ENCODE results near the gene TRAPPC4.

The TRAPPC4 gene

GRCh38 chr11:119026970-119027369, 8.4 kb downstream of the TRAPPC4 start:
- Histone ChIP-seq H3K9me3 (ENCODE audit: control extremely low read depth in 1 of 5, control insufficient read depth in 4 of 5, insufficient read depth in 2 of 5, low read depth in 1 of 5, low read length in 4 of 5) (no peaks in the 10 kb centered on the region), H3K36me3 (ENCODE audit: control insufficient read depth in 4 of 4, insufficient read depth in 4 of 4, low read length in 3 of 4) (peaks cover 13 to 66% (median 47%) of the 10 kb centered on the region in 4 experiments), H3K4me3 (ENCODE audit: control insufficient read depth in 1 of 7, extremely low read depth in 1 of 7, insufficient read depth in 4 of 7, low read depth in 2 of 7, low read length in 6 of 7) (no peak overlapping the region), H3K27me3 (replicated peaks in 2 of 5; ENCODE audit: control insufficient read depth in 4 of 5, insufficient read depth in 5 of 5, low read length in 4 of 5) (no peaks in the 10 kb centered on the region), H3K4me1 (ENCODE audit: control extremely low read depth in 1 of 4, control insufficient read depth in 4 of 4, insufficient read depth in 4 of 4, low read length in 3 of 4) (peaks cover 0 to 22% (median 21%) of the 10 kb centered on the region in 4 experiments), H3K27ac (ENCODE audit: insufficient read depth in 1 of 2, low read depth in 1 of 2, low read length in 2 of 2, poor library complexity in 1 of 2, severe bottlenecking in 2 of 2) (no peak overlapping the region)
- DNase-seq, result no peak
- ChIA-PET CTCF (interaction anchor here (0.6 to 1.9 kb wide), 2 partner anchors 8 to 22 kb away, joined by 3 to 5 read pairs; no protein-coding TSS in a partner anchor), POLR2A (no interaction called here)
- WGBS (ENCODE audit: insufficient coverage), result 100% methylated on average over 1 of the region's 2 CpGs

- H3K27me3 ChIP-seq (replicated peaks in 2 of 5; ENCODE audit: control insufficient read depth in 4 of 5, insufficient read depth in 5 of 5, low read length in 4 of 5), result no peaks in the 10 kb centered on the region
- ChIA-PET POLR2A (no interaction called here), CTCF (interaction anchor here (1.9 kb wide), 1 partner anchor 9 kb away, joined by 5 read pairs; no protein-coding TSS in a partner anchor)
- no peaks in the 10 kb centered on the region for H3K9me3 ChIP-seq (ENCODE audit: control extremely low read depth in 1 of 5, control insufficient read depth in 4 of 5, insufficient read depth in 2 of 5, low read depth in 1 of 5, low read length in 4 of 5)
- peaks cover 0 to 22% (median 21%) of the 10 kb centered on the region in 4 experiments for H3K4me1 ChIP-seq (ENCODE audit: control extremely low read depth in 1 of 4, control insufficient read depth in 4 of 4, insufficient read depth in 4 of 4, low read length in 3 of 4)
- no peak for DNase-seq
- H3K27ac ChIP-seq (ENCODE audit: insufficient read depth in 1 of 2, low read depth in 1 of 2, low read length in 2 of 2, poor library complexity in 1 of 2, severe bottlenecking in 2 of 2), result no peak overlapping the region
- WGBS (ENCODE audit: insufficient coverage), result 96% methylated on average over 8 of the region's 9 CpGs
- H3K36me3 ChIP-seq (ENCODE audit: control insufficient read depth in 4 of 4, insufficient read depth in 4 of 4, low read length in 3 of 4), result peaks cover 13 to 62% (median 43%) of the 10 kb centered on the region in 4 experiments
- no peak overlapping the region for H3K4me3 ChIP-seq (ENCODE audit: control insufficient read depth in 1 of 7, extremely low read depth in 1 of 7, insufficient read depth in 4 of 7, low read depth in 2 of 7, low read length in 6 of 7)
These were observed 9.2 kb downstream of the TRAPPC4 start for GRCh38 chr11:119027561-119028345.

- Histone ChIP-seq H3K4me1 (ENCODE audit: control extremely low read depth in 1 of 4, control insufficient read depth in 4 of 4, insufficient read depth in 4 of 4, low read length in 3 of 4) (peaks cover 0 to 22% (median 21%) of the 10 kb centered on the region in 4 experiments), H3K27ac (ENCODE audit: insufficient read depth in 1 of 2, low read depth in 1 of 2, low read length in 2 of 2, poor library complexity in 1 of 2, severe bottlenecking in 2 of 2) (peak overlapping the region in 1 of 2 experiments; percentile 3), H3K36me3 (ENCODE audit: control insufficient read depth in 4 of 4, insufficient read depth in 4 of 4, low read length in 3 of 4) (peaks cover 12 to 56% (median 40%) of the 10 kb centered on the region in 4 experiments), H3K4me3 (ENCODE audit: control insufficient read depth in 1 of 7, extremely low read depth in 1 of 7, insufficient read depth in 4 of 7, low read depth in 2 of 7, low read length in 6 of 7) (no peak overlapping the region), H3K9me3 (ENCODE audit: control extremely low read depth in 1 of 5, control insufficient read depth in 4 of 5, insufficient read depth in 2 of 5, low read depth in 1 of 5, low read length in 4 of 5) (no peaks in the 10 kb centered on the region), H3K27me3 (replicated peaks in 2 of 5; ENCODE audit: control insufficient read depth in 4 of 5, insufficient read depth in 5 of 5, low read length in 4 of 5) (no peaks in the 10 kb centered on the region)
- CTCF ChIA-PET, result interaction anchor here (1.9 kb wide), 1 partner anchor 9 kb away, joined by 5 read pairs; no protein-coding TSS in a partner anchor
- WGBS (ENCODE audit: insufficient coverage), result 96% methylated on average over 9 of the region's 9 CpGs
- no peak for DNase-seq
- POLR2A ChIA-PET, result no interaction called here
These were observed 9.9 kb downstream of the TRAPPC4 start for GRCh38 chr11:119028346-119029068.

DNA sequence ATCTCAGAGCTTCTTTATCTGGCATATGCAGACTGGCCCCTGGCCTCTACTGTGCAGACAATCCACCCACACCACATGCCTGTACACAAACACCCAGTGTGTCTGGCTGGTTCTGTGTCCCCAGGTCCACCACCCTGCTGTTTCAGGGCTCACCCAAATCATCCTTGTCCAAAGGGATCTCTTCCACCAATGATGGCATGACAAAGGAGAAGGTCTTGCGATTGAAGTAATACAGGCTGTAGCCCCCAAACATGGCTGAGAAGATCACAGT, 10.4 kb downstream of the TRAPPC4 start:
- H3K27me3 ChIP-seq (replicated peaks in 2 of 5; ENCODE audit: control insufficient read depth in 4 of 5, insufficient read depth in 5 of 5, low read length in 4 of 5), result no peaks in the 10 kb centered on the region
- CTCF ChIA-PET, result interaction anchor here (1.9 to 3.0 kb wide), 2 partner anchors 10 to 18 kb away, joined by 5 to 19 read pairs; no protein-coding TSS in a partner anchor
- H3K36me3 ChIP-seq (ENCODE audit: control insufficient read depth in 4 of 4, insufficient read depth in 4 of 4, low read length in 3 of 4), result peaks cover 7 to 51% (median 35%) of the 10 kb centered on the region in 4 experiments
- peaks cover 0 to 22% (median 21%) of the 10 kb centered on the region in 4 experiments for H3K4me1 ChIP-seq (ENCODE audit: control extremely low read depth in 1 of 4, control insufficient read depth in 4 of 4, insufficient read depth in 4 of 4, low read length in 3 of 4)
- H3K4me3 ChIP-seq (ENCODE audit: control insufficient read depth in 1 of 7, extremely low read depth in 1 of 7, insufficient read depth in 4 of 7, low read depth in 2 of 7, low read length in 6 of 7), result no peak overlapping the region
- H3K27ac ChIP-seq (ENCODE audit: insufficient read depth in 1 of 2, low read depth in 1 of 2, low read length in 2 of 2, poor library complexity in 1 of 2, severe bottlenecking in 2 of 2), result peak overlapping the region in 1 of 2 experiments; percentile 3
- H3K9me3 ChIP-seq (ENCODE audit: control extremely low read depth in 1 of 5, control insufficient read depth in 4 of 5, insufficient read depth in 2 of 5, low read depth in 1 of 5, low read length in 4 of 5), result no peaks in the 10 kb centered on the region
- no peak for DNase-seq
- POLR2A ChIA-PET, result no interaction called here
- WGBS (ENCODE audit: insufficient coverage), result 88% methylated on average over 1 of the region's 1 CpG

- no peak for DNase-seq
- CTCF ChIA-PET, result interaction anchor here (1.0 to 3.0 kb wide), 2 partner anchors 9 to 17 kb away, joined by 3 to 19 read pairs; no protein-coding TSS in a partner anchor
These were observed 10.9 kb downstream of the TRAPPC4 start for GRCh38 chr11:119029340-119030028.

GRCh38 chr11:119030029-119030328, 11.4 kb downstream of the TRAPPC4 start:
- H3K27me3 ChIP-seq (replicated peaks in 2 of 5; ENCODE audit: control insufficient read depth in 4 of 5, insufficient read depth in 5 of 5, low read length in 4 of 5), result no peaks in the 10 kb centered on the region
- H3K4me3 ChIP-seq (ENCODE audit: control insufficient read depth in 1 of 7, extremely low read depth in 1 of 7, insufficient read depth in 4 of 7, low read depth in 2 of 7, low read length in 6 of 7), result peak overlapping the region; percentile 49 to 88 (median 83)
- CTCF ChIA-PET, result interaction anchor here (0.6 to 3.0 kb wide), 4 partner anchors 9 to 72 kb away, joined by 3 to 19 read pairs (median 8); partner anchors contain the start of genes DPAGT1, RPS25 and TRAPPC4
- WGBS (ENCODE audit: insufficient coverage), result 5% methylated on average over 10 of the region's 13 CpGs
- POLR2A ChIA-PET, result no interaction called here
- no peak for DNase-seq
- no peak overlapping the region for H3K27ac ChIP-seq (ENCODE audit: insufficient read depth in 1 of 2, low read depth in 1 of 2, low read length in 2 of 2, poor library complexity in 1 of 2, severe bottlenecking in 2 of 2)
- H3K4me1 ChIP-seq (ENCODE audit: control extremely low read depth in 1 of 4, control insufficient read depth in 4 of 4, insufficient read depth in 4 of 4, low read length in 3 of 4), result peaks cover 0 to 22% (median 21%) of the 10 kb centered on the region in 4 experiments
- H3K9me3 ChIP-seq (ENCODE audit: control extremely low read depth in 1 of 5, control insufficient read depth in 4 of 5, insufficient read depth in 2 of 5, low read depth in 1 of 5, low read length in 4 of 5), result no peaks in the 10 kb centered on the region
- peaks cover 2 to 41% (median 27%) of the 10 kb centered on the region in 4 experiments for H3K36me3 ChIP-seq (ENCODE audit: control insufficient read depth in 4 of 4, insufficient read depth in 4 of 4, low read length in 3 of 4)

More at GRCh38 chr11:119029340-119030028, 10.9 kb downstream of the TRAPPC4 start:
- Histone ChIP-seq H3K36me3 (ENCODE audit: control insufficient read depth in 4 of 4, insufficient read depth in 4 of 4, low read length in 3 of 4) (peaks cover 4 to 46% (median 30%) of the 10 kb centered on the region in 4 experiments), H3K27me3 (replicated peaks in 2 of 5; ENCODE audit: control insufficient read depth in 4 of 5, insufficient read depth in 5 of 5, low read length in 4 of 5) (no peaks in the 10 kb centered on the region), H3K4me3 (ENCODE audit: control insufficient read depth in 1 of 7, extremely low read depth in 1 of 7, insufficient read depth in 4 of 7, low read depth in 2 of 7, low read length in 6 of 7) (peak overlapping the region in 6 of 7 experiments; percentile 49 to 88 (median 84)), H3K9me3 (ENCODE audit: control extremely low read depth in 1 of 5, control insufficient read depth in 4 of 5, insufficient read depth in 2 of 5, low read depth in 1 of 5, low read length in 4 of 5) (no peaks in the 10 kb centered on the region), H3K27ac (ENCODE audit: insufficient read depth in 1 of 2, low read depth in 1 of 2, low read length in 2 of 2, poor library complexity in 1 of 2, severe bottlenecking in 2 of 2) (peak overlapping the region in 1 of 2 experiments; percentile 3), H3K4me1 (ENCODE audit: control extremely low read depth in 1 of 4, control insufficient read depth in 4 of 4, insufficient read depth in 4 of 4, low read length in 3 of 4) (peaks cover 0 to 22% (median 21%) of the 10 kb centered on the region in 4 experiments)
- POLR2A ChIA-PET, result no interaction called here
- WGBS (ENCODE audit: insufficient coverage), result 58% methylated on average over 7 of the region's 10 CpGs

Measured in common myeloid progenitor, CD34-positive (primary cell).